GM23248 (cell line): ENCODE measurements around the gene ALDH16A1. TPM values are rescaled to one million over a fixed set of nuclear protein-coding genes. Genes with fewer than 3 reads are reported as not detected.

Experiments
- DNase-seq: peaks from one replicate; pipeline ENCODE4 v3.0.0-alpha.2; 2015
- H2AFZ ChIP-seq: fragments of 200-600 bp; sonication (generic); 2 replicates; pipeline ENCODE4 v1.6.1; 2016; ENCODE audit warnings: antibody characterized with exemption
- H3F3A ChIP-seq: fragments of 200-600 bp; sonication (generic); 2 replicates; pipeline ENCODE4 v1.6.1; 2016; ENCODE audit warnings: mild to moderate bottlenecking, antibody characterized with exemption, mixed run types; ENCODE audit not compliant: insufficient read depth
- H3K27ac ChIP-seq: fragments of 200-600 bp; sonication (generic); 2 replicates; pipeline ENCODE4 v1.5.1; 2016; ENCODE audit warnings: mild to moderate bottlenecking
- H3K27me3 ChIP-seq: fragments of 200-600 bp; sonication (generic); replicated peaks from 2 replicates; pipeline ENCODE4 v1.6.1; 2016; ENCODE audit warnings: mild to moderate bottlenecking; ENCODE audit not compliant: insufficient read depth
- H3K36me3 ChIP-seq: fragments of 200-600 bp; sonication (generic); 2 replicates; pipeline ENCODE4 v1.6.1; 2016; ENCODE audit warnings: low read depth, mild to moderate bottlenecking
- H3K4me1 ChIP-seq: fragments of 200-600 bp; sonication (generic); 2 replicates; pipeline ENCODE4 v1.6.1; 2016; ENCODE audit warnings: mild to moderate bottlenecking; ENCODE audit not compliant: insufficient read depth
- H3K4me2 ChIP-seq: fragments of 200-600 bp; sonication (generic); one replicate; pipeline ENCODE4 v1.6.1; 2016; ENCODE audit warnings: mild to moderate bottlenecking; ENCODE audit not compliant: unreplicated experiment
- H3K4me3 ChIP-seq: fragments of 200-600 bp; sonication (generic); 2 replicates; pipeline ENCODE4 v1.5.1; 2016; ENCODE audit warnings: mild to moderate bottlenecking
- H3K79me2 ChIP-seq: fragments of 200-600 bp; sonication (generic); 2 replicates; pipeline ENCODE4 v1.6.1; 2016; ENCODE audit warnings: mild to moderate bottlenecking; ENCODE audit not compliant: insufficient read depth
- H3K9ac ChIP-seq: fragments of 200-600 bp; sonication (generic); 2 replicates; pipeline ENCODE4 v1.6.1; 2016; ENCODE audit warnings: mild to moderate bottlenecking
- H3K9me2 ChIP-seq: fragments of 200-600 bp; sonication (generic); 2 replicates; pipeline ENCODE4 v1.6.1; 2016; ENCODE audit warnings: mixed run types, mild to moderate bottlenecking, moderate library complexity; ENCODE audit not compliant: insufficient read depth
- H3K9me3 ChIP-seq: fragments of 200-600 bp; sonication (generic); one replicate; pipeline ENCODE4 v1.6.1; 2017; ENCODE audit warnings: low read depth
- H4K20me1 ChIP-seq: fragments of 200-600 bp; sonication (generic); 2 replicates; pipeline ENCODE4 v1.6.0; 2016; ENCODE audit not compliant: insufficient read depth
- EZH2 ChIP-seq: fragments of 200-600 bp; sonication (generic); IDR thresholded peaks from 2 replicates; pipeline ENCODE4 v1.6.1; 2018; ENCODE audit warnings: antibody characterized with exemption, mild to moderate bottlenecking; ENCODE audit not compliant: insufficient read depth, poor library complexity, severe bottlenecking
- EZH2phosphoT487 ChIP-seq: fragments of 200-600 bp; sonication (generic); IDR thresholded peaks from 2 replicates; pipeline ENCODE4 v1.6.1; 2018; ENCODE audit warnings: antibody characterized with exemption, moderate library complexity, mild to moderate bottlenecking, low read depth; ENCODE audit not compliant: insufficient read depth
- WGBS, 2 experiments: methylation state at CpG; one replicate each; pipeline ENCODE4 v1.1.6; 2015 to 2017; ENCODE audit warnings: low lambda C conversion rate in 2 of 2, low coverage in 1 of 2; ENCODE audit errors: missing lambda C conversion rate in 2 of 2; 5-methylcytosine and 5-hydroxymethylcytosine counted together
- in situ Hi-C: fragments of 300-500 bp; cut with MboI; formaldehyde crosslinking; loops from 2 replicates; pipeline ENCODE4 v1.15.0; 2020
- polyA plus RNA-seq: library from polyadenylated mRNA; unstranded; fragments of >200 nt; fragmentation: Nextera tagmentation; extraction: Ambion mirVana; gene quantifications from 2 replicates; pipeline ENCODE4 v1.2.1, GENCODE V29; 2016
- total RNA-seq: library from RNA; depleted of rRNA; stranded (reverse); fragments of >200 nt; shearing (Covaris generic); gene quantifications from 2 replicates; pipeline ENCODE4 v1.2.3, GENCODE V29; 2014

ALDH16A1 gene
- total and polyA plus RNA-seq, 2 experiments from 2014 or later: 9.4 to 30.4 TPM

- no peak overlapping the region for H2AFZ ChIP-seq
- H4K20me1 ChIP-seq: no peaks in the 10 kb centered on the region
- in situ Hi-C loops: no loop called here
- no peak for DNase-seq
- no peaks in the 10 kb centered on the region for H3F3A ChIP-seq
- no peak overlapping the region for H3K9ac ChIP-seq
- H3K4me3 ChIP-seq: no peak overlapping the region
- peaks cover 96% of the 10 kb centered on the region for H3K27me3 ChIP-seq
- 8 to 12% methylated on average over 19 to 29 of the region's 29 CpGs for WGBS, 2 experiments
- no peak overlapping the region for H3K4me2 ChIP-seq
- H3K79me2 ChIP-seq: no peaks in the 10 kb centered on the region
- no peaks in the 10 kb centered on the region for H3K4me1 ChIP-seq
- H3K9me3 ChIP-seq: no peaks in the 10 kb centered on the region
- no peak overlapping the region for H3K27ac ChIP-seq
- no peaks in the 10 kb centered on the region for H3K36me3 ChIP-seq
- H3K9me2 ChIP-seq: no peaks in the 10 kb centered on the region
- TF ChIP-seq EZH2phosphoT487 (no peak), EZH2 (peak; percentile 83)
Measured at GRCh38 chr19:49428547-49429451, 24.2 kb upstream of the ALDH16A1 start.

- Histone ChIP-seq H3K4me2 (no peak overlapping the region), H3K9me3 (no peaks in the 10 kb centered on the region), H3K4me3 (no peak overlapping the region), H3F3A (no peaks in the 10 kb centered on the region), H3K36me3 (no peaks in the 10 kb centered on the region), H2AFZ (no peak overlapping the region), H4K20me1 (no peaks in the 10 kb centered on the region), H3K79me2 (no peaks in the 10 kb centered on the region), H3K9ac (no peak overlapping the region), H3K27me3 (peaks cover 95% of the 10 kb centered on the region), H3K4me1 (no peaks in the 10 kb centered on the region), H3K27ac (no peak overlapping the region), H3K9me2 (no peaks in the 10 kb centered on the region)
- no peak for DNase-seq
- WGBS, 2 experiments: 76 to 79% methylated on average over 5 to 9 of the region's 9 CpGs
- in situ Hi-C loops: no loop called here
- TF ChIP-seq EZH2 (no peak), EZH2phosphoT487 (no peak)
Measured at GRCh38 chr19:49430172-49430677, 22.8 kb upstream of the ALDH16A1 start.

- Histone ChIP-seq H3F3A (no peaks in the 10 kb centered on the region), H2AFZ (no peak overlapping the region), H3K27me3 (peaks cover 95% of the 10 kb centered on the region), H3K4me1 (no peaks in the 10 kb centered on the region), H3K79me2 (no peaks in the 10 kb centered on the region), H3K27ac (no peak overlapping the region), H3K9me2 (no peaks in the 10 kb centered on the region), H4K20me1 (no peaks in the 10 kb centered on the region), H3K9me3 (no peaks in the 10 kb centered on the region), H3K36me3 (no peaks in the 10 kb centered on the region), H3K9ac (no peak overlapping the region), H3K4me2 (no peak overlapping the region), H3K4me3 (no peak overlapping the region)
- in situ Hi-C loops: no loop called here
- DNase-seq: peak; percentile 36
- TF ChIP-seq EZH2phosphoT487 (no peak), EZH2 (no peak)
- WGBS, 2 experiments: 61 to 63% methylated on average over 27 to 28 of the region's 28 CpGs
Measured at GRCh38 chr19:49430678-49431329, 22.2 kb upstream of the ALDH16A1 start.

- H3K27me3 ChIP-seq: peaks cover 95% of the 10 kb centered on the region
- no peak overlapping the region for H3K4me2 ChIP-seq
- H3K4me1 ChIP-seq: no peaks in the 10 kb centered on the region
- H3K4me3 ChIP-seq: no peak overlapping the region
- H2AFZ ChIP-seq: no peak overlapping the region
- no peaks in the 10 kb centered on the region for H3K36me3 ChIP-seq
- H3K9me3 ChIP-seq: no peaks in the 10 kb centered on the region
- DNase-seq: no peak
- TF ChIP-seq EZH2 (no peak), EZH2phosphoT487 (no peak)
- no peaks in the 10 kb centered on the region for H3K9me2 ChIP-seq
- H3K79me2 ChIP-seq: no peaks in the 10 kb centered on the region
- 29 to 46% methylated on average over 24 to 29 of the region's 29 CpGs for WGBS, 2 experiments
- no peaks in the 10 kb centered on the region for H3F3A ChIP-seq
- no peak overlapping the region for H3K27ac ChIP-seq
- no peaks in the 10 kb centered on the region for H4K20me1 ChIP-seq
- in situ Hi-C loops: no loop called here
- no peak overlapping the region for H3K9ac ChIP-seq
Measured at GRCh38 chr19:49431330-49431749, 21.7 kb upstream of the ALDH16A1 start.
